ENCODE results near the gene ARHGAP8. TPM values are rescaled to one million over a fixed set of nuclear protein-coding genes. Genes with fewer than 3 reads are reported as not detected.

Gene ARHGAP8
- polyA plus RNA-seq, 3 donors: 0.03 TPM; not detected in 2

- H3K36me3 Mint-ChIP-seq: no peaks in the 10 kb centered on the region
- no peak for TF ChIP-seq CTCF (IDR thresholded peaks at IDR 0.05)
- H3K27me3 ChIP-seq (ENCODE audit: control insufficient read depth in 2 of 2, insufficient read depth in 2 of 2, low read length in 2 of 2): no peaks in the 10 kb centered on the region
Observed at GRCh38 chr22:44776605-44777363, 24.4 kb downstream of the ARHGAP8 start.

GRCh38 chr22:44777364-44777755 lies 25.0 kb downstream of the ARHGAP8 start:
- Histone ChIP-seq H3K4me1 (ENCODE audit: control insufficient read depth in 1 of 2, insufficient read depth in 2 of 2, low read length in 2 of 2) (no peaks in the 10 kb centered on the region), H3K4me3 (replicated peaks in 1 of 3; ENCODE audit: low read depth in 2 of 3, low read length in 3 of 3) (no peak overlapping the region), H3K4me2 (replicated peaks; ENCODE audit: extremely low read depth, low read length, poor library complexity, severe bottlenecking) (no peak overlapping the region), H4K20me1 (ENCODE audit: insufficient read depth, low read length) (no peaks in the 10 kb centered on the region), H3K27me3 (ENCODE audit: control insufficient read depth in 2 of 2, insufficient read depth in 2 of 2, low read length in 2 of 2) (no peaks in the 10 kb centered on the region), H3K27ac (ENCODE audit: low read depth in 1 of 2, low read length in 2 of 2) (no peak overlapping the region), H3K9me3 (replicated peaks in 1 of 2; ENCODE audit: control insufficient read depth in 1 of 2, insufficient read depth in 1 of 2, low read length in 2 of 2) (peaks cover 9 to 13% of the 10 kb centered on the region in 2 donors), H2AFZ (ENCODE audit: insufficient read depth, low read depth, low read length, poor library complexity, severe bottlenecking) (no peak overlapping the region), H3K79me2 (ENCODE audit: insufficient read depth, low read length) (no peaks in the 10 kb centered on the region), H3K9ac (ENCODE audit: insufficient read depth, low read length, poor library complexity, severe bottlenecking) (no peak overlapping the region), H3K36me3 (replicated peaks in 1 of 2; ENCODE audit: control insufficient read depth in 1 of 2, insufficient read depth in 2 of 2, low read length in 2 of 2) (no peaks in the 10 kb centered on the region)
- intact Hi-C loops (cut with micrococcal nuclease): no loop called here
- H3K36me3 Mint-ChIP-seq: no peaks in the 10 kb centered on the region
- H3K27ac Mint-ChIP-seq: no peak overlapping the region
- H3K4me3 Mint-ChIP-seq: no peak overlapping the region
- WGBS (ENCODE audit: insufficient coverage): 100% methylated on average over 2 of the region's 2 CpGs
- H3K4me1 Mint-ChIP-seq: no peaks in the 10 kb centered on the region
- H3K9me3 Mint-ChIP-seq: peaks cover 3 to 19% (median 7%) of the 10 kb centered on the region in 7 donors
- no peak for DNase-seq
- no peak for TF ChIP-seq CTCF (IDR thresholded peaks at IDR 0.05)
- H3K27me3 Mint-ChIP-seq (ENCODE audit: low read depth in 3 of 3): peaks cover 0 to 8% (median 6%) of the 10 kb centered on the region in 3 donors

More at GRCh38 chr22:44776605-44777363, 24.4 kb downstream of the ARHGAP8 start:
- H3K36me3 ChIP-seq (replicated peaks in 1 of 2; ENCODE audit: control insufficient read depth in 1 of 2, insufficient read depth in 2 of 2, low read length in 2 of 2): no peaks in the 10 kb centered on the region
- H3K4me2 ChIP-seq (replicated peaks; ENCODE audit: extremely low read depth, low read length, poor library complexity, severe bottlenecking): no peak overlapping the region
- no peaks in the 10 kb centered on the region for H4K20me1 ChIP-seq (ENCODE audit: insufficient read depth, low read length)
- no peak overlapping the region for H3K27ac ChIP-seq (ENCODE audit: low read depth in 1 of 2, low read length in 2 of 2)
- no peak for DNase-seq
- no peaks in the 10 kb centered on the region for H3K4me1 ChIP-seq (ENCODE audit: control insufficient read depth in 1 of 2, insufficient read depth in 2 of 2, low read length in 2 of 2)
- H2AFZ ChIP-seq (ENCODE audit: insufficient read depth, low read depth, low read length, poor library complexity, severe bottlenecking): no peak overlapping the region
- no peak overlapping the region for H3K9ac ChIP-seq (ENCODE audit: insufficient read depth, low read length, poor library complexity, severe bottlenecking)
- WGBS (ENCODE audit: insufficient coverage): 93% methylated on average over 8 of the region's 16 CpGs
- peaks cover 3 to 20% (median 8%) of the 10 kb centered on the region in 7 donors for H3K9me3 Mint-ChIP-seq
- H3K4me1 Mint-ChIP-seq: no peaks in the 10 kb centered on the region
- intact Hi-C loops (cut with micrococcal nuclease): no loop called here
- no peak overlapping the region for H3K27ac Mint-ChIP-seq
- H3K4me3 ChIP-seq (replicated peaks in 1 of 3; ENCODE audit: low read depth in 2 of 3, low read length in 3 of 3): no peak overlapping the region
- H3K4me3 Mint-ChIP-seq: no peak overlapping the region
- H3K79me2 ChIP-seq (ENCODE audit: insufficient read depth, low read length): no peaks in the 10 kb centered on the region
- peaks cover 0 to 8% (median 6%) of the 10 kb centered on the region in 3 donors for H3K27me3 Mint-ChIP-seq (ENCODE audit: low read depth in 3 of 3)
- H3K9me3 ChIP-seq (replicated peaks in 1 of 2; ENCODE audit: control insufficient read depth in 1 of 2, insufficient read depth in 1 of 2, low read length in 2 of 2): peaks cover 9 to 13% of the 10 kb centered on the region in 2 donors

All from CD14-positive monocyte (primary cell).